Uterus (tissue), 4 donors: ENCODE results near the gene LSAMP. TPM values are rescaled to one million over a fixed set of nuclear protein-coding genes. Genes with fewer than 3 reads are reported as not detected.

Experiments used
- DNase-seq, 2 donors: peaks; one replicate each; pipeline ENCODE4 v3.0.0-alpha.2; 2019 to 2020
- H3K27ac ChIP-seq, 2 donors: fragments of 200-600 bp; sonication (generic); 1 replicate in 1 of 2; 2 replicates in 1 of 2; pipeline ENCODE4 v1.5.1; 2016 to 2018
- H3K27me3 ChIP-seq, 2 donors: fragments of 200-600 bp; sonication (generic); one replicate each; pipeline ENCODE4 v1.5.1; 2018 to 2019; ENCODE audit warnings: control low read depth in 1 of 2
- H3K36me3 ChIP-seq, 2 donors: fragments of 200-600 bp; sonication (generic); one replicate each; pipeline ENCODE4 v1.5.1; 2019; ENCODE audit warnings: control low read depth in 1 of 2
- H3K4me1 ChIP-seq, 2 donors: fragments of 200-600 bp; sonication (generic); one replicate each; pipeline ENCODE4 v1.5.1; 2018 to 2019; ENCODE audit warnings: control low read depth in 1 of 2
- H3K4me3 ChIP-seq, 2 donors: fragments of 200-600 bp; sonication (generic); 1 replicate in 1 of 2; 2 replicates in 1 of 2; pipeline ENCODE4 v1.5.1; 2018 to 2019; ENCODE audit warnings: mild to moderate bottlenecking in 1 of 2
- H3K9me3 ChIP-seq, 2 donors: fragments of 200-600 bp; sonication (generic); one replicate each; pipeline ENCODE4 v1.5.1; 2019; ENCODE audit warnings: control low read depth in 1 of 2
- POLR2A ChIP-seq, 2 donors: fragments of 450-650 bp; IDR thresholded peaks; one replicate each; pipeline ENCODE4 v1.6.1; 2016; ENCODE audit warnings: antibody characterized with exemption in 2 of 2, mild to moderate bottlenecking in 1 of 2, moderate library complexity in 1 of 2
- intact Hi-C: fragments of 100-400 bp; cut with DNase I; formaldehyde crosslinking; loops from one replicate; pipeline ENCODE4 v1.15.1; 2023; ENCODE audit warnings: low total_unique reads
- total RNA-seq, 4 donors: library from RNA; depleted of rRNA in 3 of 4; stranded (reverse); fragments of >200 nt in 3 of 4; gene quantifications; one replicate each; pipeline versions ENCODE4 v1.1.0 to v1.2.4, GENCODE V29; 2014 to 2023
- TF ChIP-seq, protein P1 (sequence below), 4 experiments: fragments of 200-600 bp in 2 of 4; fragments of 450-650 bp in 2 of 4; sonication (generic) in 2 of 4; IDR thresholded peaks; one replicate each; pipeline ENCODE4 v1.5.1; 2016 to 2019; ENCODE audit warnings: antibody characterized with exemption in 4 of 4, mild to moderate bottlenecking in 2 of 4, moderate library complexity in 1 of 4
- donor health status: DM: yes; HTN: yes; CAD: no.

LSAMP gene
- total RNA-seq, 4 donors from 2014 or later: 0.26 to 25.8 (median 1.8) TPM

DNA sequence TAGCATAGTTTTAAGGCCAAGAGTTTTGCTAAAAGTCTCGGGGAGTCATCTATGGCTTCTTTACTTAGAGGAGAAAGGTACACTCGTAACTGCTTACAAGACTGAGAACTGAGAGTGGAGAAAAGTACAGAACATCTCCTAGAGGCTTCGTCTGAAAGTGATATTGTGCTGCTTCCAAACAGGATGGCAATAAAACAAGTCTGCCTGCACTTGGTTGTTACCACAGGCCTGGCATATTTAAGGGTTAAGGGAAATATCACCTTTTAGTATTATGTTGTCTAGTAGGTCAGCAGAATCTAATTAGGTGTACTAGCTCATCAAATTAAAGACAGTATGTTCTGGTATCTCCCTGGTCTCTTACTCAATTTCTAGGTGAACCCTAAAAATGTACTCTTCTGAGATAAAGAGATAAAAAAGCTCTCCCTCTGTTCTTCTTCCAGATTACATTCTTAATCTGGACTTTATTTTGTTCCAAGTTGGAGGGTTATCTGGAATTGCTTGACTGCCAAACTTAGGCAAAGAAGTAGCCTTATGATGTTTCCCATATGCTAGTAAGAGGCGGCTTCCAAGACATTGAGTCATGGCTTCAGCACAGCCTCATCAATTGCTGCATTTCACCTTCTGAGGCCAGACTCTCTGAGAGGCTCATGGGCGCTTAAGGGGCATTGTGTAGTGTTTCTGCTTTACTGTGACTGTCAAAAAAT lies 181.3 kb downstream of the LSAMP start:
- no peak for TF ChIP-seq POLR2A (IDR thresholded peaks at IDR 0.05)
- TF ChIP-seq, protein P1, sequence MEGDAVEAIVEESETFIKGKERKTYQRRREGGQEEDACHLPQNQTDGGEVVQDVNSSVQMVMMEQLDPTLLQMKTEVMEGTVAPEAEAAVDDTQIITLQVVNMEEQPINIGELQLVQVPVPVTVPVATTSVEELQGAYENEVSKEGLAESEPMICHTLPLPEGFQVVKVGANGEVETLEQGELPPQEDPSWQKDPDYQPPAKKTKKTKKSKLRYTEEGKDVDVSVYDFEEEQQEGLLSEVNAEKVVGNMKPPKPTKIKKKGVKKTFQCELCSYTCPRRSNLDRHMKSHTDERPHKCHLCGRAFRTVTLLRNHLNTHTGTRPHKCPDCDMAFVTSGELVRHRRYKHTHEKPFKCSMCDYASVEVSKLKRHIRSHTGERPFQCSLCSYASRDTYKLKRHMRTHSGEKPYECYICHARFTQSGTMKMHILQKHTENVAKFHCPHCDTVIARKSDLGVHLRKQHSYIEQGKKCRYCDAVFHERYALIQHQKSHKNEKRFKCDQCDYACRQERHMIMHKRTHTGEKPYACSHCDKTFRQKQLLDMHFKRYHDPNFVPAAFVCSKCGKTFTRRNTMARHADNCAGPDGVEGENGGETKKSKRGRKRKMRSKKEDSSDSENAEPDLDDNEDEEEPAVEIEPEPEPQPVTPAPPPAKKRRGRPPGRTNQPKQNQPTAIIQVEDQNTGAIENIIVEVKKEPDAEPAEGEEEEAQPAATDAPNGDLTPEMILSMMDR (IDR thresholded peaks at IDR 0.05): no peak
- Histone ChIP-seq H3K4me3 (no peak overlapping the region), H3K4me1 (no peaks in the 10 kb centered on the region), H3K36me3 (no peaks in the 10 kb centered on the region), H3K27ac (no peak overlapping the region), H3K27me3 (no peaks in the 10 kb centered on the region), H3K9me3 (no peaks in the 10 kb centered on the region)
- intact Hi-C loops: no loop called here
- DNase-seq: no peak

DNA sequence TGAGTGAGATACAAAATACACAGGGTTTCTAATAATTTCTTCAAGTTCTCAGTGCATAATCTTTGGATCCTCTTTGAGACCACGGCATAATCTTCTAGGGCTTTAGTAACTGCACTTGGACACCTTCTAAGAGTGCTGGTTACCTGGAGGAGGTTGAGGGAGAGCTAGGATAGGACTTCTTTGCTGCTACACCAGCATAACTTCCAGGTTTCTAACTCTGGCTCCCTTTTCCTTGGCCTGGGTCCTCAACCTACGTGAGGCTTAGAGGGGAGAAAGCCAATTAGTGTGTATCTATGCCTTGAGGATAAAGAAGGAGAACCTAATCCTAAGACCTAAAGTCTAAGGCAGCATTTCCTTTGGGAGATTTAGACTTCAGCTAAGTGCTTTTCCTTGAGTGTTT lies 184.8 kb downstream of the LSAMP start:
- DNase-seq: no peak
- no peaks in the 10 kb centered on the region for H3K9me3 ChIP-seq
- H3K4me1 ChIP-seq: no peaks in the 10 kb centered on the region
- no peak overlapping the region for H3K4me3 ChIP-seq
- intact Hi-C loops: no loop called here
- TF ChIP-seq, protein P1 (IDR thresholded peaks at IDR 0.05): no peak
- TF ChIP-seq POLR2A (IDR thresholded peaks at IDR 0.05): no peak
- no peaks in the 10 kb centered on the region for H3K27me3 ChIP-seq
- no peak overlapping the region for H3K27ac ChIP-seq
- H3K36me3 ChIP-seq: no peaks in the 10 kb centered on the region

DNA sequence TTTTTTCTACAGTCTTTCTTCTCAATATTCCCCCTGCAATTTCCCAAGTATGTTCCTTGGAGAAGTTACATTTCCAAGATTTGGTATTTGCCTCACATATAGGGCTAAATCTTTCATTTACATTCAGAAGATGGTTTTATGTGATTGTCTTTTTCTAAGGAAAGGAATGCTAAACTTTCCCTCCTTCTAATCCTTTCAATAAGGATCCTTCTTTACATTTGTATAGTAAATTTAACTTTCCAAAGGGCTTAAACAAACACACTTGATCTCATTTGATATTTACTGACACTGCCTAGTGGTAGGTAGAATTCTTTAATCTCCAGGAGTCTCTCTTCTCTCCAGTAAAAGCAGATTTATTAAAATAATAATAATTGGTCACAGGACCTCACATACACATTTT lies 185.3 kb downstream of the LSAMP start:
- TF ChIP-seq, protein P1 (IDR thresholded peaks at IDR 0.05): no peak
- no peak for TF ChIP-seq POLR2A (IDR thresholded peaks at IDR 0.05)
- Histone ChIP-seq H3K4me1 (no peaks in the 10 kb centered on the region), H3K4me3 (no peak overlapping the region), H3K9me3 (no peaks in the 10 kb centered on the region), H3K27ac (no peak overlapping the region), H3K27me3 (no peaks in the 10 kb centered on the region), H3K36me3 (no peaks in the 10 kb centered on the region)
- intact Hi-C loops: no loop called here
- no peak for DNase-seq

DNA sequence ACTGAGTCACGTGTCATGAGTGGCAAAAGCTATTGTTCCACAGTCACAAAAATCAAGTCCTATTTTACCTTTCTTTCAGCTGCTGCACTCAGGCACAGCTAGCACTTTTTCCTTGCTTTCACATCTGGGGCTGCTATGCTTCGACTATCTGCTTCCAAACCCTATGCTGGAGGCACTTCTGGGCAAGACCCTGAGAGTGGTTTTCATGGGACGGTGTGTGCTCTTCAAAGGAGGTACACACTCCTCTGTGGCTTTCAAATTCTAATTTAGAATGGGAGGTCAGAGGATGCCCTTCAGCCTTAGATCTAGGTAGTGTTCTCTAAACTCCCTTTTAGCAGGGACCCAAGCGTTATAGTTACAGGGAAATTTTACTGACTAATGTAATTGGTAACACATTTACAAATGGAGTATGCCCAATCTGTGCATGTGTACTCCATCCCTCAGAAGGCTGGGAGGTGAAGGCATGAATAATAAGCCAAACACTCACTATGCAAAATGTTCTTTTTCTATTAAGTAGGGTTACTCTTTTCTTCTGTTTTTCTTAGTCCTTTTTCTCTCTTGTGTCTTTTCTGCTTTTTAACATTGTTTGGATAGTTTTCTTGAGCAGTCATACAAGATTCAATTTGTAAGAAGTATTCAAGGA lies 188.3 kb downstream of the LSAMP start:
- Histone ChIP-seq H3K27ac (no peak overlapping the region), H3K4me3 (no peak overlapping the region), H3K9me3 (no peaks in the 10 kb centered on the region), H3K27me3 (no peaks in the 10 kb centered on the region), H3K36me3 (no peaks in the 10 kb centered on the region), H3K4me1 (no peaks in the 10 kb centered on the region)
- no peak for DNase-seq
- intact Hi-C loops: no loop called here
- TF ChIP-seq, protein P1 (IDR thresholded peaks at IDR 0.05): no peak

DNA sequence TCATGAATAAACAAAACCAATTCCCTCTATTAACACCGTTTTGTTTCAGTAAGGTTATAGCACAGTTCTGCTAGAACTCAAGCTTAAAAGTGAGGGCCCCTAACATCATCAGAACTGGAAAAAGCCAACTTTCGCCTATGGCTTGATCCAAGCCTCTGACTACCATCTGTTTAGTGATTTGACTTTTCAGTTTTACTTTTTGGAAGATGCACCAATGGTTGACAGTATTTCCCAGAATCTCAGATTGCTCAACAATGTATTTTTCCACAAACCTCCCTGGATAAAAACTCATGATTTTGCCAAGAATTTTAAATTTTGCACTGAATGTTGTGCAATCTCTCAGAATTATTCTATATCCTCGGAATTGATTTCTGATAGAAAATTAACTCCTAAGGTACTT lies 190.7 kb downstream of the LSAMP start:
- no peaks in the 10 kb centered on the region for H3K36me3 ChIP-seq
- H3K4me3 ChIP-seq: no peak overlapping the region
- TF ChIP-seq, protein P1 (IDR thresholded peaks at IDR 0.05): no peak
- TF ChIP-seq POLR2A (IDR thresholded peaks at IDR 0.05): no peak
- intact Hi-C loops: no loop called here
- H3K27ac ChIP-seq: no peak overlapping the region
- DNase-seq: no peak
- no peaks in the 10 kb centered on the region for H3K9me3 ChIP-seq
- H3K4me1 ChIP-seq: no peaks in the 10 kb centered on the region
- no peaks in the 10 kb centered on the region for H3K27me3 ChIP-seq
